GM19324 (cell line): ENCODE results near the gene CSAD.
A peak's percentile ranks its signal among the peaks of the same experiment; 100 is the strongest.
"Not testable (repeated sequence)": the region's sequence is repeated elsewhere in the genome, so short reads cannot be mapped to it uniquely, and the experiment has no call there.

Experiments
- ATAC-seq: cut with Tn5 transposase; IDR thresholded peaks from one replicate; pipeline ENCODE4 v1.9.1; 2021; ENCODE audit warnings: mild to moderate bottlenecking, moderate library complexity; ENCODE audit not compliant: unreplicated experiment, low FRiP score

CSAD gene

DNA sequence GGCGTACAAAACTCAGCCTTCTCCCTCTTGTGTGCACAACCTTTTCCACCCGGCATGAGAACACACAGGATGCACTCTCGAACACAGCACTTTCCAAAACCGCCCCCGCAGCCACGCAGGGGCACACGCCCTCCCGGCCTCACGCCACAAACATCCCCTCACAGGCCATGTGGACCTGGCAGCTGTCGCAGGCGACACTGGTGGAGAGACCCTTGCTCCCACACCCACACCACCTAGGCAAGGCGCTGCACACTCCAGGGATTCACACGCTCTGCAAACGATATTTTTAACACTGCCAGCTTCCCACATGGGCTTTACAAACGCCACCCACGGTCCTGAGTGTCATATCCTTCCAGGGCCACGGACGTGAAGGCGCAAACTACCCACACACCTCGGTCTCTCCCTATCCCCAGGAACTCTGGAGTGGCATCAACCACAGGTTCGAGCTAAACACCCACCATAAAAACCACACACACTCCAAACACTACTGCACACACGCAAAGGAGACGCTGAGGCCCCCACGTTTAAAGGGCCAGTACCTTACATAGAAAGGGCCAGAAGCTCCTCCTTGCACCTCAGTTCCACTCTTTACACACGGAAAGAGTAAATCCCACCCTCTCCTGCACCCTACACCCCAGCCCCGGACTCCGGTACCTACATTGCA lies 38.7 kb upstream of the CSAD start:
- ATAC-seq = no peak

- no peak for ATAC-seq
Measured at GRCh38 chr12:53218551-53219291, 38.0 kb upstream of the CSAD start.

- no peak for ATAC-seq
Measured at GRCh38 chr12:53217931-53218307, 37.2 kb upstream of the CSAD start.

DNA sequence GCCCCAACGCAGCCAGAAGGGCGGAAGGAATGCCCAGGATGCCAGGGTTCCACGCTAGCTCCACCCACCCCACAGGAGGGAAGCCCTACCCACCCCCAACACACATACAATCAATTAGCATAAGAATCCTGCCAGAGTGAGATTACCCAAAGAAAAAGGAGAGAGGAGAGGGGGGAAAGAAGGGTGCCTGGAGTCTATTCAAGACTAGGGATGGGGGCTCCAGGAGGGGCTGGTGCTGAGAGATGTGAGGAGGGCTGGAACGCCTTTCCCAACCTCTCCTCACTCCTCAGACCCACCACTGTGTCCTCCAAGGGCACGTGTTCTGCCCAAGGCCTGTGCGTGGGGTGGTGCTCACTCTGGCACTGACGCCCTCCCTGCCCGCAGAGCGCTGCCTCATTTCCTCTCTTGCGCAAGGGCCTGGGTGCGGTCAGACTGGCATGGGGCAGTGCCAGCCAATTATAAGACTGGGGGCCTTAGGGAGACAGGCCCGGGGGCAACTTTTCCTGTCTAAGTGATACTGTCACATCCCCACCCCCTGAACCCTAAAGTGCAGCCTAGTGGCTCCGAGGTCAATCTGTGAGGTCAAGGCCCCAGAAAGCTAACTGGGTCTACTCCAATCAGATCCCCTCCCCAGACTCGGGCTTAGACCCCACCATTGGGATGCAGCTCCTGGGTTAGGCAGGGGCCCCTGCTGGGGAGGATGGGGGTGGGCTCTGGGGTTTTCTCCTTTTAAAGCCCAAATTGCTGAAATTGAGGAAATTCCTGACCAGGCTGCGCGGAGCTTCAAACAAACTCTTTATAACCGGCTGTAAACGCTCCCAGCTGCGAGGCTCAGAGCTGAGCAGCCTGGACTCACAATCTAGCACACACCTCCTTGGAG lies 36.6 kb upstream of the CSAD start:
- ATAC-seq = no peak

- no peak for ATAC-seq
Measured at GRCh38 chr12:53215497-53215896, 34.8 kb upstream of the CSAD start.

GRCh38 chr12:53214687-53215455 lies 34.1 kb upstream of the CSAD start:
- ATAC-seq = no peak

- ATAC-seq = no peak
Measured at GRCh38 chr12:53214221-53214620, 33.5 kb upstream of the CSAD start.

DNA sequence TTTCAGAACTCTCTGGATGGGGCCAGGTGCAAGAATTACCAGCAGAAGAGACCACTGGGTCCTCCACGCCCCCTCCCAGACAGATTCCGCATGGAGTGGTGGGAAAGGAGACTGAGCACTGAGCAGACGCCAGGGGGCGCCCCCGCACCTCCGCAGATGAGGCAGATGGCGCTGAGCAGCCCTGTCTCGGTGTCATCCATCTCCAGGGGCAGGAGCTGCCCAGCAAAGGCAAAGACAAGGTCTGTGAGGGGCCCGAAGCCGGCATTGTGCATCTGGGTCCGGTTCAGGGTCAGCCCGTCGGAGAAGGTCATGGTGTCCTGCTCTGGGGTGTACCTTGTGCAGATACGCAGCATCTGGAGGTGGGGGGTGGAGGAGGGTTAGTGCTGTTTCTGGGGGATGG lies 32.6 kb upstream of the CSAD start:
- no peak for ATAC-seq

GRCh38 chr12:53212931-53213330 lies 32.2 kb upstream of the CSAD start:
- ATAC-seq = no peak

DNA sequence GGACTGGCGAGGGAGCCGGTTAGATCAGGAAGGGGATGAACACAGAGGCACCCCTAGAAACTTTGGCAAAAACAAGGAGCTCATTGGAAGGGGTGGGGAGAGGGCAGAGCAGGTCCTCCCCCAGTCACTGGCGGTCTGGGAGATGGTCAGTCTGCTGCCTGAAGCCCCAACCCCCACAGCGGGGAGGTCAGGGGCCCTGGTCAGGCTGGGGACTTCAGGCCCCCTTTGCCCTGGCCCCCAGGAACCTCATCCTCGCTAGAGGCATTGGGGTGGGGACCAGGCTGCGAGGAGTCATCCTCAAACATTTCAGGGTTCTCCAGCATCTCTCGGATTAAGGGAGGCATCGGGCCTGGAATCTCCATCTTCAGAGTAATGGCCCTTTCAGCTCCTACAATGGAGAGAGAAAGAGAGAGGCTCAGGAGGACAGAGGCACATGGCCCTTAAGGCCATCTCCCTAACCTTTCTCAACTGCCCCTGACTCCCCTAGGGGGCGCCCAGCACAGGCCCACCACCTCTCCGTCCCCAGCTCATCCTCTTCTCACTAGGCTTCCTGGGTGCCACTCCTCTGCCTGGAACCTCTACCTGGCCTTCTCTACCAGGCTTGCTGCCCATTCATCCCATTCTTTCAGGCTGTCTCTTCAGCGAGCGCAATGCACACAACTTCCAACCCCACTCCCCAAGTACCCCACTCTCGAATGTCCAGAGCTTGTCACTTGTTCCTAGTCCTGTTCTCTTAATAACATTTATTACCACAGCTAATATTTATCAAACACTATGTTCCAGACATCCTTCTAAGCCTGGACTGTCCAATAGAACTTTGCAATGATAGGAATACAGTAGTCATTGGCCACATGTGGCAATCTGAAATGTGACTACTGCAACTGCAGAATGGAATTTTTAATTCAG lies 31.0 kb upstream of the CSAD start:
- no peak for ATAC-seq

GRCh38 chr12:53210843-53211242 lies 30.1 kb upstream of the CSAD start:
- ATAC-seq = no peak

DNA sequence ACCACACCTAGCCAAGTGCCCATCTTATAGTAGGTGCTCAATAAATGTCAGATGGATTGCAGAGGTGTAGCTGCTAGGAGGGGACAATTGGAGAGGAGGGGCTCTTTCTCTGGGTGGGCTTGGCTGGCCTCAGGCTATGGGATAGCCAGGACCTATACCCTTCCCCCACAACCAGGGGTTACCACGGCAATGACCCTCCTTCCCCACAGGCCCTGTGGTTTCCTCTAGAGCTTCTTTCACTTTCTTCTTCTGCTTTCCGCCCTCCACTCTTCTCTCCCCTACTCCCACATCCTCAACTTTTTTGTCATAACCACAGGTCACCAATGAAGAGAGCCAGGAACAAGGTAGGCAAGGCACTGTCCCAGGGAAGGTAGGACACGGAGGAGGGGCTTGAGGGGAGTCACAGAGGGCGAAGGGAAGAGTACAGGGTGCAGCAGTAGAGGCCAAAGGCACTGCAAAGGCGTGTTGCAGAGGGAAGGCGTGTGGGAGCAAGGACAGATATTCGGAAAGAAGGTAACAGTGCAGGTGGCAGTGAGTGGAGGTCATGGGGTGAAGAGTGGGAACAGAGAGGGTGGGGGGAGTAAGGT lies 28.2 kb upstream of the CSAD start:
- peak; percentile 57 for ATAC-seq

DNA sequence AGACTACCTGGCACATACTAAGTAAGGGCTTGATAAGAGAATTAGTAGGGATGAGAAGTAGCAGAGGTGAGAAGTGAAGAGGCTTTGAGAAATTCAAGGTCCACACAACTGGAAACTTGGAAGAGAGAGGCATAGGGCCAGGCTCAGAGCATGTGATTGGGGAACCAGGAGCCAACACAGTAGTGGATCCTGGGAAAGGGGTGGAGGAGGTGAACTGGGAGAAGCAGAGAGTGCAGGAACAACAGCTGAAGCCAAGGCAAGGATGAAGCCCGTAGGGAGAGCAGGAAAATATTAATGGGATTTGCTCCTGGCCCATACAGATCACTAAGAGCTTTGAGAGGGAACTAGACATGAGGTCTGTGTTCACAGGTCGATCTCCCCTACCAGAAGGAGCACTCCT lies 27.7 kb upstream of the CSAD start:
- ATAC-seq = no peak

- no peak for ATAC-seq
Measured at GRCh38 chr12:53207042-53207441, 26.3 kb upstream of the CSAD start, which contains the start of gene ITGB7. TSS of gene ITGB7 (minus strand) at chr12:53207251. CDS start at chr12:53200443, 6,808 bp downstream.

DNA sequence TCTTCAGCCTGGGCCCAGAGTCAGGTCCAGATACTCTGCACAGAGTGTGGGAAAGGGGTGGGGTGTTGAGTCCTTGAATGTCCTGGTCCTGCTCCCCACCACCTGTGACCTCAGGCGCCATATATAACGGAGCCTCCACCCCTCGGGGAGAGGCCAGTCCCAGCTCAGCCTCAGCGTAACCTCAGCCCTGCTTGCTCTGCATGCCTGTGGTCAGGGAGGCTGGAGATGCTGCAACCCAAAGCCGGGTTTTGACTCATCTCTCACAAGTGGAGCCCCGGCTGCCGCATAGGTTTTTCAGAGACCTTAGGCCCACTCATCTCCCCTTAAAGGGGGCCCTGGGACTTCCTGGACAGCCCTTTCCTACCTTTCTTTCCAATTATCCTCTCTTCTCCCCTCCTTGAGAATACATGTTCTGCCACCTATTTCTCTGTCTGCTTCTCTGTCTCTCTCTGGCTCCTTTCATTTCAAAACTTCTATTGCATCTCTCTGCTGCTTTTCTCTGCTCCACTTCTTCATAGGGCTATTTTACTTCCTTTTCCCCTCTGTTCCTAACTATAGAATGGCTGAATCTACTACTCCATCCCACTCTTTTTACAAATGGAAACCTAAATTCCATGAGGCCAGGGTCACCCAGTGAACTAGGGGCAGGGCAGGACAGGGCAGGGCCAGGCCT lies 25.2 kb upstream of the CSAD start:
- peak; percentile 45 for ATAC-seq

- no peak for ATAC-seq
Measured at GRCh38 chr12:53204351-53204750, 23.6 kb upstream of the CSAD start.

GRCh38 chr12:53202316-53202715 lies 21.6 kb upstream of the CSAD start:
- ATAC-seq = not testable (repeated sequence)

GRCh38 chr12:53201639-53202038 lies 20.9 kb upstream of the CSAD start:
- no peak for ATAC-seq

- no peak for ATAC-seq
Measured at GRCh38 chr12:53201177-53201541, 20.4 kb upstream of the CSAD start.
